Nephron (organoid): ENCODE measurements around the gene YJEFN3.

Experiments
- H3K27ac Mint-ChIP-seq, 3 experiments: 2 replicates each; pipeline ENCODE4 v1.8.0; 2020; ENCODE audit warnings: mixed read lengths in 3 of 3, mild to moderate bottlenecking in 2 of 3, moderate library complexity in 1 of 3
- H3K27me3 Mint-ChIP-seq: 2 replicates; pipeline ENCODE4 v1.8.0; 2021; ENCODE audit warnings: low read depth, mild to moderate bottlenecking, moderate library complexity, mixed read lengths
- H3K36me3 Mint-ChIP-seq: 2 replicates; pipeline ENCODE4 v1.8.0; 2020; ENCODE audit warnings: low read depth, mixed read lengths
- H3K4me1 Mint-ChIP-seq: 2 replicates; pipeline ENCODE4 v1.8.0; 2020; ENCODE audit warnings: mixed read lengths
- H3K4me3 Mint-ChIP-seq, 3 experiments: 2 replicates each; pipeline ENCODE4 v1.8.0; 2020; ENCODE audit warnings: mild to moderate bottlenecking in 3 of 3, mixed read lengths in 3 of 3, moderate library complexity in 2 of 3
- H3K9me3 Mint-ChIP-seq: 2 replicates; pipeline ENCODE4 v1.8.0; 2020; ENCODE audit warnings: mixed read lengths
- CTCF ChIP-seq, 3 experiments: fragments of 200-600 bp; sonication (generic); IDR thresholded peaks; one replicate each; pipeline ENCODE4 v1.5.0; 2021; ENCODE audit warnings: antibody characterized with exemption in 3 of 3; ENCODE audit not compliant: unreplicated experiment in 3 of 3

Gene YJEFN3

GRCh38 chr19:19525611-19526380 lies 2.9 kb upstream of the YJEFN3 start:
- peaks cover 3% of the 10 kb centered on the region for H3K4me1 Mint-ChIP-seq
- TF ChIP-seq CTCF (IDR thresholded peaks at IDR 0.05; ENCODE audit: unreplicated experiment in 3 of 3) = no peak
- H3K27ac Mint-ChIP-seq = peak overlapping the region; percentile 68 to 91 (median 70)
- no peaks in the 10 kb centered on the region for H3K27me3 Mint-ChIP-seq
- H3K36me3 Mint-ChIP-seq = peaks cover 20% of the 10 kb centered on the region
- no peaks in the 10 kb centered on the region for H3K9me3 Mint-ChIP-seq
- H3K4me3 Mint-ChIP-seq = peak overlapping the region in 2 of 3 experiments; percentile 5 to 41

GRCh38 chr19:19526581-19527370 lies 1.9 kb upstream of the YJEFN3 start:
- peaks cover 7% of the 10 kb centered on the region for H3K4me1 Mint-ChIP-seq
- H3K27ac Mint-ChIP-seq = peak overlapping the region; percentile 68 to 91 (median 70)
- no peaks in the 10 kb centered on the region for H3K9me3 Mint-ChIP-seq
- peak overlapping the region in 1 of 3 experiments; percentile 15 for H3K4me3 Mint-ChIP-seq
- no peaks in the 10 kb centered on the region for H3K27me3 Mint-ChIP-seq
- TF ChIP-seq CTCF (IDR thresholded peaks at IDR 0.05; ENCODE audit: unreplicated experiment in 3 of 3) = no peak
- peaks cover 17% of the 10 kb centered on the region for H3K36me3 Mint-ChIP-seq

GRCh38 chr19:19527371-19527656 lies 1.4 kb upstream of the YJEFN3 start:
- Mint-ChIP-seq H3K27me3 (no peaks in the 10 kb centered on the region), H3K36me3 (peaks cover 17% of the 10 kb centered on the region), H3K4me3 (no peak overlapping the region), H3K4me1 (peaks cover 11% of the 10 kb centered on the region), H3K27ac (peak overlapping the region in 1 of 3 experiments; percentile 91), H3K9me3 (no peaks in the 10 kb centered on the region)
- TF ChIP-seq CTCF (IDR thresholded peaks at IDR 0.05; ENCODE audit: unreplicated experiment in 3 of 3) = no peak

GRCh38 chr19:19527674-19528625 lies 761 bp upstream of the YJEFN3 start:
- Mint-ChIP-seq H3K4me3 (no peak overlapping the region), H3K27ac (no peak overlapping the region), H3K27me3 (peaks cover 1% of the 10 kb centered on the region), H3K4me1 (peaks cover 11% of the 10 kb centered on the region), H3K36me3 (peaks cover 13% of the 10 kb centered on the region), H3K9me3 (no peaks in the 10 kb centered on the region)
- no peak for TF ChIP-seq CTCF (IDR thresholded peaks at IDR 0.05; ENCODE audit: unreplicated experiment in 3 of 3)

GRCh38 chr19:19529783-19530422 lies 1.2 kb downstream of the YJEFN3 start:
- Mint-ChIP-seq H3K27me3 (peaks cover 3% of the 10 kb centered on the region), H3K27ac (peak overlapping the region in 1 of 3 experiments; percentile 82), H3K4me1 (peaks cover 20% of the 10 kb centered on the region), H3K4me3 (no peak overlapping the region), H3K36me3 (peaks cover 11% of the 10 kb centered on the region), H3K9me3 (no peaks in the 10 kb centered on the region)
- no peak for TF ChIP-seq CTCF (IDR thresholded peaks at IDR 0.05; ENCODE audit: unreplicated experiment in 3 of 3)
